Lower leg skin (tissue), 4 donors: Measurements from ENCODE around the gene CTRL. TPM values are rescaled to one million over a fixed set of nuclear protein-coding genes. Genes with fewer than 3 reads are reported as not detected.

Experiments
- DNase-seq, 2 donors: peaks; one replicate each; pipeline ENCODE4 v3.0.0-alpha.2; 2019; ENCODE audit warnings: low spot score in 2 of 2
- H3K4me3 ChIP-seq: fragments of 200-600 bp; sonication (generic); 2 replicates; pipeline ENCODE4 v1.5.1; 2017; ENCODE audit warnings: mild to moderate bottlenecking, low read depth; ENCODE audit not compliant: poor library complexity, severe bottlenecking
- CTCF ChIP-seq, 3 donors: fragments of 450-650 bp; IDR thresholded peaks; one replicate each; pipeline ENCODE4 v1.5.1; 2016; ENCODE audit warnings: antibody characterized with exemption in 3 of 3, mild to moderate bottlenecking in 3 of 3, moderate library complexity in 2 of 3
- POLR2A ChIP-seq, 2 donors: fragments of 450-650 bp; IDR thresholded peaks; one replicate each; pipeline ENCODE4 v1.6.1; 2016 to 2017; ENCODE audit warnings: antibody characterized with exemption in 2 of 2, mild to moderate bottlenecking in 1 of 2, moderate library complexity in 1 of 2
- WGBS, 2 donors: methylation state at CpG; one replicate each; pipeline ENCODE4 v1.1.5; 2018; 5-methylcytosine and 5-hydroxymethylcytosine counted together
- intact Hi-C: fragments of 100-400 bp; cut with DNase I; formaldehyde crosslinking; loops from one replicate; pipeline ENCODE4 v1.15.0; 2023; ENCODE audit warnings: low total_unique reads
- total RNA-seq, 4 donors: library from RNA; depleted of rRNA; stranded (reverse); fragments of >200 nt; gene quantifications; one replicate each; pipeline ENCODE4 v1.1.0, GENCODE V29; 2016

CTRL gene
- 1 to 10 TPM in 1 of 4 donors, under 1 TPM in 1, not detected in 2; 0.84 to 1.7 TPM for total RNA-seq

DNA sequence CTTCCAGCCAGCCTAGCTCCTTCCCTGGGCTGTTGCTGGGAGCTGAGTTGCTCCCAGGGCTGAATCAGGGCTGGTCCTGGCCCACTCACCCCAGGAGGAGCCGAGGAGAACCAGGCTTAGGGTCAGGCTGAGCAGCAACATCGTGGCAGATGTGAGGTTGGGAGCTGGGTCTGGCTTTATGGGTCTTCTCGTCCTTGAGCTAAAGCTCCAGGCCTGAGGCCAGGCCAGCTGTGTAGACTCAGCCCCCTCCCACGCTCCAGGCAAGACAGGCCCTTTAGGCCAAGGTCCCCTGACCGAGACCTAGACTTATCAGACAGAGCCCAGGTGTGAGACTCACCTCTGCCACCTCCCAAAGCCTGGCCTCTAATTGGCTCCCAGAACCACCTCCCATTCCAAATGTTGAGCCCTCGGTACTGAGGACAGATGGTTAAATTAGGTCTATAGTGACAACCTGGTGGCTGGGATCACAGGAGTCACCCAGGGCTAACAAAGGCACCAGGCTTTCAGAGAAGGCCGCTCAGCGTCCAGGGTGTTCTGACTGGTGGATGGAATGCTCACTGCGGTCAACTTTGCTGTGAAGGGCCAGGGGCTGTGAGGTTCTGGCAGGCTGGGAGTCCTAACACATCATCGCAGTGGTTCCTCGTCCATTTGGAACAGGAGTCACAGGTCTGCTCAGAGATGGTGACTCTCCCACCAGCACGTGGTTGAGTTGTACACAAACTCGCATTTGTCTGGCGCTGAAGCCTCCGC is at the start of gene CTRL:
CTRL (minus strand) TSS at position 151 of the 750 bp plus-strand sequence; CDS start at position 141, 10 bp downstream.
- TF ChIP-seq POLR2A (IDR thresholded peaks at IDR 0.05) (no peak), CTCF (IDR thresholded peaks at IDR 0.05) (no peak)
- H3K4me3 ChIP-seq = no peak within 1 kb of the TSS
- whole genome bisulfite sequencing, 2 donors = 85 to 88% methylated on average over 14 to 15 of the region's 15 CpGs
- intact Hi-C loops = no loop called here
- DNase-seq = no peak

- DNase-seq = no peak
- 67 to 68% methylated on average over 56 to 59 of the region's 62 CpGs for WGBS, 2 donors
- intact Hi-C loops = no loop called here
- no peak within 1 kb of the TSS for H3K4me3 ChIP-seq
- TF ChIP-seq CTCF (IDR thresholded peaks at IDR 0.05) (no peak), POLR2A (IDR thresholded peaks at IDR 0.05) (no peak)
These were observed 48.5 kb upstream of the CTRL start, which contains the start of gene DPEP3 for GRCh38 chr16:67979955-67980678. TSS of gene DPEP3 (minus strand) at chr16:67980499. CDS start at chr16:67980380, 119 bp downstream.

DNA sequence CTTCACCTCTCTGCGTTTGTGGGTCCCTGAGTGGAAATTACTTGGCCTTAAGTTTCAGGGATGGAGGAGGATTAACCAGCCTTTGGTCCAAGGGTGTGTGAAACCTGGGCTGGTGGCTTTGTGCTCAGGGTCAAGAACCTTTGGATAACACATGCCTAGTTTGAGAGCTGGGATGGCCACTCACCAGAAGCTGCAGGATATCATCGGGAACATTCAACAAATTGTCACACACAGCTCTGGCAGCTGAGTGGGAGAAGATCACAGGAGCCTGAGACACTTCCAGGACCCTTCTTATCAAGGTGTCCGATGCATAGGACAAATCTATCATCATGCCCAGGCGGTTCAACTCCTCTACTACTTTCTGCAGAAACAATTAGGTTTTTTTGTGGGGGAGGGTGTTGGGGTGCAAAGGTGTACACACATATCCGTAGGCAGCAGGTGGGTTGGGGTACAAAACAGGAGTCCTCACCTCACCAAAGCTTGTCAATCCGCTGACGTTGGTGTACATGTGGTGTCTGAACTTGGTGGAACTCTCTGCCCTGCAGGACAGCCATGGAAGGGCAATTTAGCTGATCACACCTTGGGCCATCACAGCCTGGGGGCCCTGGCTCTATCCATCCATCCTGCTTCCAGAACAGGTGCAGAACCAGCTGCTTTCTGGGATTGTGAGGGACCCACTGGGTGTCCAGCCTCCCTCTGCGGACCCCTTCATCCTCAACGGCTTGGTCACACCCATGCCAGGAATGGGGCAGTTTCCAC is 46.0 kb upstream of the CTRL start:
- TF ChIP-seq POLR2A (IDR thresholded peaks at IDR 0.05) = no peak
- TF ChIP-seq CTCF (IDR thresholded peaks at IDR 0.05) = no peak
- DNase-seq = no peak
- intact Hi-C loops = no loop called here
- no peak overlapping the region for H3K4me3 ChIP-seq
- WGBS, 2 donors = 91 to 93% methylated on average over 7 of the region's 9 CpGs

DNA sequence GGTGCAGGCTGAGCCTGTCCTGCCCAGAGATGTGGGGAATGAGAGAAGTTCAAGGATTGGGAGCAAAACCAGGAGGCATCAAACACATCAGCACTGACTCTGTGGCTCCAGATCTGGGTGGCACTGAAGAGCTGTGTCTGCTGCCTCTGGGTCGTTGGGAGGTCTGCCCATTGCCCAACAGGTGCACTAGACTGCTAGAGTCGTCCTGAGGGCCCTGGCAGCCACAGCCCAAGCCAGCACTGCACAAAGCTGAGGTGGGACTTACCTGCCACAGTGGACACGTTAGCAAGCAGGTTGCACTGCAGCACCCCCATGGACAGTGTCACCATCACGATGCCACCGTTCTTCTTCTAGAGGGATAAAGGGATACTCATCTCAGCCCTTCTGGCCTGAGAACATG is 45.3 kb upstream of the CTRL start:
- DNase-seq = no peak
- 54 to 72% methylated on average over 3 to 5 of the region's 5 CpGs for WGBS, 2 donors
- H3K4me3 ChIP-seq = no peak overlapping the region
- intact Hi-C loops = no loop called here
- TF ChIP-seq POLR2A (IDR thresholded peaks at IDR 0.05) = no peak
- TF ChIP-seq CTCF (IDR thresholded peaks at IDR 0.05) = no peak

DNA sequence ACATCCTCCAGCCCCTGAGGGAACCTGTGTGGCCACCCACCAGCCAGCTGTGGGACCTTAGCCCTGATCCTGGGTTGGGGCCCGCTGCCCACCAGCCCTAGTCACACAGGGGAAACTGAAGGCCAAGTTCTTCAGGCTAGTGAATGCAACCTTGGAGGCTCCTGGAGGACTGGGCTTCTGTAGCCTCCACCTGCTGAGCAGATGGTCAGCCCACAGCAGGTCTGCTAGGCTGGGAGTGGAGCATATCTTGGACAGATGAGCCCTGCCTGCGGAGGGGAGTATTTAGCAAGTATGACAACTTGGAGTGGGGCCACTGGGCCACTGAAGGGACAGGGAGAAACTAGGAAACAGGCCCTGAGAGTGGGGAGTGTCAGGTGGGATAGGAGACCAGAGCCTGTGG is 44.5 kb upstream of the CTRL start:
- WGBS, 2 donors = 90 to 97% methylated on average over 2 of the region's 2 CpGs

More for the DNA sequence above, 44.5 kb upstream of the CTRL start:
- no peak overlapping the region for H3K4me3 ChIP-seq
- TF ChIP-seq POLR2A (IDR thresholded peaks at IDR 0.05) (no peak), CTCF (IDR thresholded peaks at IDR 0.05) (no peak)
- intact Hi-C loops = no loop called here
- DNase-seq = no peak
